Tibial nerve (tissue), 3 donors: Measurements from ENCODE around the gene BIRC6.

Experiments used
- EP300 ChIP-seq, 2 donors: sonication (generic); formaldehyde crosslinking; IDR thresholded peaks; one replicate each; pipeline ENCODE4 v1.6.1; 2017; ENCODE audit warnings: antibody characterized with exemption in 2 of 2, mild to moderate bottlenecking in 1 of 2
- POLR2A ChIP-seq, 2 donors: fragments of 450-650 bp; IDR thresholded peaks; one replicate each; pipeline ENCODE4 v1.6.1; 2017; ENCODE audit warnings: antibody characterized with exemption in 2 of 2, mild to moderate bottlenecking in 2 of 2, moderate library complexity in 2 of 2

- TF ChIP-seq EP300 (IDR thresholded peaks at IDR 0.05) (no peak), POLR2A (IDR thresholded peaks at IDR 0.05) (no peak)
Measured at GRCh38 chr2:32572030-32572429, 215.2 kb downstream of the BIRC6 start.
